T follicular helper cell (primary cell): ENCODE results near the gene NRF1.

Source experiments
- DNase-seq: peaks from one replicate; pipeline ENCODE4 v3.0.0-alpha.2; 2020; ENCODE audit warnings: low read depth

NRF1 gene

GRCh38 chr7:129804111-129804889 lies 192.8 kb downstream of the NRF1 start:
- no peak for DNase-seq

- no peak for DNase-seq
Measured at GRCh38 chr7:129804890-129805719, 193.6 kb downstream of the NRF1 start.
